ENCODE results near the gene NPPB. TPM values are rescaled to one million over a fixed set of nuclear protein-coding genes. Genes with fewer than 3 reads are reported as not detected.
A peak's percentile ranks its signal among the peaks of the same experiment; 100 is the strongest.
"Not testable (repeated sequence)": the region's sequence is repeated elsewhere in the genome, so short reads cannot be mapped to it uniquely, and the experiment has no call there.

NPPB gene
- total and polyA plus RNA-seq, 4 experiments from 2014 or later = not detected

DNA sequence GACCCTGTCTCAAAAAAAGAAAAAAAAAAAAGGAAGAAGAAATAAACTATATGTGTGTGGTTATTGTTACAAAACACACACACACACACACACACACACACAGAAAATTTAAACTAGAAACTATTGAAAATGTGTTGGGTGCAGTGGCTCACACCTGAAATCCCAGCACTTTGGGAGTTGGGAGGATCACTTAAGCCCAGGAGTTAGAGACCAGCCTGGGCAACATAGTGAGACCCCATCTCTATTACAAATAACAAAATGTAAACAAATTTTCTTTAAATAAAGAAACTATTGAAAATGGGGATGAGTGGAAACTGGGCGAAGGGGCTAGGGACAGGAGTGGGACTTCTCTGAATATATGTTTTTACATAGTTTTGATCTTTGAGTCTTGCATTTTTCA, 44.5 kb upstream of the NPPB start:
- no peak overlapping the region for H3K4me3 Mint-ChIP-seq
- CTCF ChIA-PET (ENCODE audit: partially characterized antibody) = no interaction called here
- Histone ChIP-seq H3K27me3 (ENCODE audit: insufficient read depth, low read length) (peaks cover 12% of the 10 kb centered on the region), H3K4me1 (ENCODE audit: insufficient read depth, low read length) (peaks cover 28% of the 10 kb centered on the region), H3K36me3 (ENCODE audit: insufficient read depth, low read length) (no peaks in the 10 kb centered on the region), H3K27ac (ENCODE audit: low read depth, low read length) (no peak overlapping the region), H3K9me3 (ENCODE audit: control insufficient read depth in 1 of 2, low read length in 2 of 2) (no peaks in the 10 kb centered on the region), H3K4me3 (ENCODE audit: low read length in 2 of 2) (no peak overlapping the region)
- intact Hi-C loops (cut with micrococcal nuclease) = no loop called here
- H3K9me3 Mint-ChIP-seq = peaks cover 0 to 19% (median 3%) of the 10 kb centered on the region in 8 donors
- POLR2A ChIA-PET (ENCODE audit: partially characterized antibody) = no interaction called here
- H3K4me1 Mint-ChIP-seq = peaks cover 11 to 24% (median 18%) of the 10 kb centered on the region in 4 donors
- peaks cover 0 to 6% of the 10 kb centered on the region in 2 donors for H3K36me3 Mint-ChIP-seq
- no peak for DNase-seq
- peaks cover 13 to 19% of the 10 kb centered on the region in 2 donors for H3K27me3 Mint-ChIP-seq
- H3K27ac Mint-ChIP-seq = peak overlapping the region in 1 of 7 donors; percentile 16

DNA sequence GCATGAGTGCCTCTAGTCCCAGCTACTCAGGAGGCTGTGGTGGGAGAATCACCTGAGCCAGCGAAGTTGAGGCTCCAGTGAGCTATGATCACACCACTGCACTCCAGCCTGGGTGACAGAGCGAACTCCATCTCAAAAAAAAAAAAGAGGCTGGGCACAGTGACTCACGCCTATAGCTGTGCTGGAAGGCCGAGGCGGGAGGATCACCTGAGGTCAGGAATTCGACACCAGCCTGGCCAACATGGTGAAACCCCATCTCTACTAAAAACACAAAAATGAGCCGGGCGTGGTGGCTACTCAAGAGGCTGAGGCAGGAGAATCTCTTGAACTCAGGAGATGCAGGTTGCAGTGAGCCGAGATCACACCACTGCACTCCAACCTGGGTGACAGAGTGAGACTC, 42.7 kb upstream of the NPPB start:
- H3K9me3 Mint-ChIP-seq = peaks cover 0 to 11% (median under 1%) of the 10 kb centered on the region in 8 donors
- DNase-seq; H3K9me3 ChIP-seq (ENCODE audit: control insufficient read depth in 1 of 2, low read length in 2 of 2); POLR2A ChIA-PET (ENCODE audit: partially characterized antibody); intact Hi-C loops (cut with micrococcal nuclease); H3K27ac ChIP-seq (ENCODE audit: low read depth, low read length); H3K27ac Mint-ChIP-seq; H3K36me3 ChIP-seq (ENCODE audit: insufficient read depth, low read length); H3K4me3 ChIP-seq (ENCODE audit: low read length in 2 of 2); H3K36me3 Mint-ChIP-seq; CTCF ChIA-PET (ENCODE audit: partially characterized antibody): not testable (repeated sequence)
- peaks cover 21 to 23% of the 10 kb centered on the region in 2 donors for H3K27me3 Mint-ChIP-seq
- peaks cover 18% of the 10 kb centered on the region for H3K27me3 ChIP-seq (ENCODE audit: insufficient read depth, low read length)
- H3K4me1 Mint-ChIP-seq = peaks cover 6 to 17% (median 13%) of the 10 kb centered on the region in 4 donors
- peak overlapping the region in 1 of 8 donors; percentile 10 for H3K4me3 Mint-ChIP-seq
- H3K4me1 ChIP-seq (ENCODE audit: insufficient read depth, low read length) = peaks cover 19% of the 10 kb centered on the region

DNA sequence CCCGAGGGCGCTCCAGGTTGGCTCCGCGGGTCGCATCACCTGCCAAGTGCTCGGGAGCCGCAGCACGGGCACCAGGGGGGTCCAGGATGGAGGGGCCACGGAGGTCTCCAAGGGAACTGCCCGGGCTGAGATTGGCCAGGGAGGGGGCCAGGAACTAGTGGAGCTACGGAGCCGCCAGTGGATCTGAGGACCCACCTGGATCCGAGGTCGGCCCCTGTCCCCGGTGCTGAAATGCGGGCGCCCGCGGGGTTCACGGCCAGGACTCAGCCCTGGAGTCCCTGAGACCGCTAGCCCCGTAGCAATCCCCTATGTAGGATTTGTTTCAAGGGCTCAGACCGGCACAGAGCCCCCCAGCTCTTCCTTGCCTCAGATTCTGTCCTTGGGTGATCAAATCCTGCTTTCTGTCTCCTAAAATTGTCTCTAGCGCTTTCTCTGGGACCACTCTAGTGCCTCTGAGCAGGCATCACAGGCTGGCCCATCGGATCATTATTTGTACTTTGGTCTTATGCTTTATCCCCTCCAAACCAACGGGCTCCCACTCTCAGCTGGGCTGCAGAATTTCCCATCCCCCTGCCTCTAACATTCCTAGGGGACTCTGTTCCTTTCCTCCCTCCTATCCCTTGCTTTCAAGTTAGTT, 40.2 kb upstream of the NPPB start:
- peaks cover 20 to 30% of the 10 kb centered on the region in 2 donors for H3K27me3 Mint-ChIP-seq
- H3K9me3 Mint-ChIP-seq = peaks cover 0 to 2% (median 0%) of the 10 kb centered on the region in 8 donors
- no peaks in the 10 kb centered on the region for H3K4me1 Mint-ChIP-seq

DNA sequence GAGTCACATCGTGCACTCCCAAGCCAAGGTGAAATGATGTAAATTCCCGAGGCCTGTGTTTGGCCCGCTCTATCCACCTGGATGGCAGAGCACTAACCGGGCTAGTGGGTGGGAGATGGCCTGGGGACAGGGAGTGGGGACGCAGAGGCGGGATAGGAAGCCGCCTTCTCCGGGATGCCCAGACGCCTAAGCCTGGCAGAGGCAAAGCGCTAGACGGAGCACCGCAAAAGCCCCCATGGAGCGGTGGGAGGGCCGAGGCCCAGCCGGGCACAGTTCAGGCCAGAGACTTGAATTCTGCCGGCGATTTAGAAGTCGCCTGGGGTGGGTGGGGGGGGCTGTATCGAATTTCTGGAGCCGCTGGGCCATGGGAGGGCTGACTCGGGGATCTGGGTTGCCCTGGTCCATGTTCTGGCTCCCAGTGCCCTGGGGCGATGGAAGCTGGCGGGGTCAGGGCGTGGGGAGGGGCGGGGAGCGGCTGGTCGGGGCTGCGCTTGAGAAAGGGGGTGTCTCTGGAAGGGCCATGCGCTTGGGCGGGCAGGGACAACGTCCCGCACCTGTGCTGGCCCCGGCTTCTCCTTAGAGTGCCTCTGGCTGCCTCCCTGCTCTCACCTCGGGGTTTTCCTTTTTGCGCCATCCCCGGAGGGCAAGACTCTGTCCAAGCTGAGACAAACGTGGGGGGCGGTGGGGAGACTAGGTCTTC, 39.5 kb upstream of the NPPB start:
- CTCF ChIA-PET (ENCODE audit: partially characterized antibody) = no interaction called here
- POLR2A ChIA-PET (ENCODE audit: partially characterized antibody) = interaction anchor here (2.2 kb wide), 1 partner anchor 10 kb away, joined by 12 read pairs; no protein-coding TSS in a partner anchor
- Mint-ChIP-seq H3K4me3 (no peak overlapping the region), H3K27me3 (peaks cover 25 to 30% of the 10 kb centered on the region in 2 donors), H3K9me3 (peaks cover 0 to 2% (median 0%) of the 10 kb centered on the region in 8 donors), H3K36me3 (no peaks in the 10 kb centered on the region), H3K4me1 (no peaks in the 10 kb centered on the region), H3K27ac (no peak overlapping the region)
- no peaks in the 10 kb centered on the region for H3K9me3 ChIP-seq (ENCODE audit: control insufficient read depth in 1 of 2, low read length in 2 of 2)
- H3K4me3 ChIP-seq (ENCODE audit: low read length in 2 of 2) = no peak overlapping the region
- no peak for DNase-seq
- H3K36me3 ChIP-seq (ENCODE audit: insufficient read depth, low read length) = no peaks in the 10 kb centered on the region
- peaks cover 25% of the 10 kb centered on the region for H3K27me3 ChIP-seq (ENCODE audit: insufficient read depth, low read length)
- H3K27ac ChIP-seq (ENCODE audit: low read depth, low read length) = no peak overlapping the region
- H3K4me1 ChIP-seq (ENCODE audit: insufficient read depth, low read length) = peaks cover 5% of the 10 kb centered on the region
- intact Hi-C loops (cut with micrococcal nuclease) = no loop called here

More for the DNA sequence above, 40.2 kb upstream of the NPPB start:
- Histone ChIP-seq H3K4me1 (ENCODE audit: insufficient read depth, low read length) (no peaks in the 10 kb centered on the region), H3K27ac (ENCODE audit: low read depth, low read length) (no peak overlapping the region), H3K36me3 (ENCODE audit: insufficient read depth, low read length) (no peaks in the 10 kb centered on the region), H3K27me3 (ENCODE audit: insufficient read depth, low read length) (peaks cover 25% of the 10 kb centered on the region), H3K9me3 (ENCODE audit: control insufficient read depth in 1 of 2, low read length in 2 of 2) (no peaks in the 10 kb centered on the region), H3K4me3 (ENCODE audit: low read length in 2 of 2) (no peak overlapping the region)
- Mint-ChIP-seq H3K27ac (no peak overlapping the region), H3K4me3 (no peak overlapping the region), H3K36me3 (no peaks in the 10 kb centered on the region)
- intact Hi-C loops (cut with micrococcal nuclease) = no loop called here
- DNase-seq = no peak
- ChIA-PET POLR2A (ENCODE audit: partially characterized antibody) (interaction anchor here (2.2 kb wide), 1 partner anchor 9 kb away, joined by 12 read pairs; no protein-coding TSS in a partner anchor), CTCF (ENCODE audit: partially characterized antibody) (interaction anchor here (1.1 kb wide), 1 partner anchor 9 kb away, joined by 3 read pairs; no protein-coding TSS in a partner anchor)

DNA sequence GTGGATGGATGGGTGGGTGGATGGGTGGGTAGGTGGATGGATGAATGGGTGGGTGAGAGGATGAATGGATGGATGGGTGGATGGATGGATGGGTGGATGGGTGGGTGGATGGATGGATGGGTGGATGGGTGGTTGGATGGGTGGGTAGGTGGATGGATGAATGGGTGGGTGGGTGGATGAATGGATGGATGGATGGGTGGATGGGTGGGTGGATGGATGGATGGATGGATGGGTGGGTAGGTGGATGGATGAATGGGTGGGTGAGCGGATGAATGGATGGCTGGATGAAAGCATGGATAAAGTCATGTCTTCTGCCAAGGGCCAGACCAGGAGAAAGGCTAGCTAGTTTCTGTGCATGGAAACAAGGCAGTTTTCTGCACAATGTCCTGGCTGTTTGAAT, 35.8 kb upstream of the NPPB start:
- CTCF ChIA-PET (ENCODE audit: partially characterized antibody) = interaction anchor here (0.9 to 1.2 kb wide), 2 partner anchors 13 to 55 kb away, joined by 3 to 4 read pairs; no protein-coding TSS in a partner anchor
- H3K27me3 Mint-ChIP-seq = peaks cover 23 to 32% of the 10 kb centered on the region in 2 donors
- H3K27me3 ChIP-seq (ENCODE audit: insufficient read depth, low read length) = peaks cover 17% of the 10 kb centered on the region
- H3K9me3 Mint-ChIP-seq; DNase-seq; H3K4me1 ChIP-seq (ENCODE audit: insufficient read depth, low read length); H3K4me3 ChIP-seq (ENCODE audit: low read length in 2 of 2); H3K9me3 ChIP-seq (ENCODE audit: control insufficient read depth in 1 of 2, low read length in 2 of 2); H3K27ac Mint-ChIP-seq; H3K36me3 Mint-ChIP-seq; H3K4me1 Mint-ChIP-seq; H3K4me3 Mint-ChIP-seq; H3K36me3 ChIP-seq (ENCODE audit: insufficient read depth, low read length); H3K27ac ChIP-seq (ENCODE audit: low read depth, low read length): not testable (repeated sequence)
- intact Hi-C loops (cut with micrococcal nuclease) = loop anchor here (1.0 kb wide), 1 partner anchor 56 kb away; no protein-coding TSS in a partner anchor
- POLR2A ChIA-PET (ENCODE audit: partially characterized antibody) = interaction anchor here (1.7 kb wide), 1 partner anchor 13 kb away, joined by 9 read pairs; no protein-coding TSS in a partner anchor

DNA sequence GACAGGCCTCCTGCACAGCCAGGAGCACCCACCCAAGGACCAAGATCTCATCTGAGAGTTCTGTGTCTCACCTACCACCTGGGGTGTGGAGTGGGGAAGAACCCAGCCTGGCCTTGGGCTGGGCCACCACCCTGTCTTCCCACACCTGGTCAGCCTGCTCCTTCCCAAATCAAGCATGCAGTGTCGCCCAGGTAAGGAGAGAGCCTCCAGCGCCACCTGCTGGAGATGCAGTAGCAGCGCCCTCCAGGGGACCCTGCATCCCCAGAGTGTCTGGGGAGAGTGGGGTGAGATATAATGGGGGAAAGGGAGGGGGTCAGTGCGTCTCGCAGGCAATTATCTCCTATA, 35.1 kb upstream of the NPPB start:
- CTCF ChIA-PET (ENCODE audit: partially characterized antibody) = interaction anchor here (1.2 to 2.6 kb wide), 2 partner anchors 14 to 55 kb away, joined by 4 to 40 read pairs; no protein-coding TSS in a partner anchor
- no peak overlapping the region for H3K4me3 Mint-ChIP-seq

More for the DNA sequence above, 35.1 kb upstream of the NPPB start:
- H3K27me3 Mint-ChIP-seq = peaks cover 18 to 26% of the 10 kb centered on the region in 2 donors
- Histone ChIP-seq H3K4me3 (ENCODE audit: low read length in 2 of 2) (no peak overlapping the region), H3K27me3 (ENCODE audit: insufficient read depth, low read length) (peaks cover 12% of the 10 kb centered on the region), H3K4me1 (ENCODE audit: insufficient read depth, low read length) (peaks cover 5% of the 10 kb centered on the region), H3K9me3 (ENCODE audit: control insufficient read depth in 1 of 2, low read length in 2 of 2) (no peaks in the 10 kb centered on the region), H3K27ac (ENCODE audit: low read depth, low read length) (no peak overlapping the region), H3K36me3 (ENCODE audit: insufficient read depth, low read length) (no peaks in the 10 kb centered on the region)
- POLR2A ChIA-PET (ENCODE audit: partially characterized antibody) = interaction anchor here (1.7 kb wide), 1 partner anchor 14 kb away, joined by 9 read pairs; no protein-coding TSS in a partner anchor
- H3K36me3 Mint-ChIP-seq = no peaks in the 10 kb centered on the region
- H3K27ac Mint-ChIP-seq = no peak overlapping the region
- DNase-seq = peak; percentile 58 to 67 (median 58)
- no peaks in the 10 kb centered on the region for H3K9me3 Mint-ChIP-seq
- no peaks in the 10 kb centered on the region for H3K4me1 Mint-ChIP-seq
- intact Hi-C loops (cut with micrococcal nuclease) = loop anchor here (1.0 kb wide), 1 partner anchor 56 kb away; no protein-coding TSS in a partner anchor
